ENCODE measurements around the gene TMEM214. TPM values are rescaled to one million over a fixed set of nuclear protein-coding genes. Genes with fewer than 3 reads are reported as not detected.

The TMEM214 gene
- total RNA-seq, 2 donors from 2014 or later = 68.2 to 84.4 TPM

DNA sequence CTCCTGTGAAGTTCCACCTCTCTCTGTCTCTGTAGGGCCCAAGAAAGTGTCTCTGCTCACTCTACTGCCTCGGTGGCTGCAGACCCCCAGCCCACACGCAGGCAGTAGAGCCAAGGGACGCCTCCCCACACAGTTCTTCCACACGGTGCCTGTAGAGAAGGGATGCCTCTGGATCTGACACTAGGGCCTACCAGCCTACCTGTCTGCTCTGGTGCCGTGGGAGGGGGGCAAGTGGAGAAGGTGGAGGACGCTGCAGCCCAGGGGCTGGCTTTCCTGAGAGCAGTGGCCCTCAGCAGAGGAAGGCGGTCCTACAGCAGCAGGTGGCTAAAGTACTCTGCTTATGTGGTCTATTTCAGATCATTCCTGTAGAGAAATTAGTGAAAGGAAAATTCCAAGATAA is 9.0 kb upstream of the TMEM214 start:
- Histone ChIP-seq H3K4me1 (ENCODE audit: control insufficient read depth in 1 of 2, low read depth in 2 of 2) (no peaks in the 10 kb centered on the region), H3K27me3 (replicated peaks; ENCODE audit: insufficient read depth) (no peaks in the 10 kb centered on the region), H3K27ac (no peak overlapping the region), H3K4me3 (no peak overlapping the region), H3K9me3 (no peaks in the 10 kb centered on the region), H3K36me3 (peaks cover 19% of the 10 kb centered on the region)
- DNase-seq (ENCODE audit: low spot score) (no peak), ATAC-seq (ENCODE audit: insufficient number of reproducible peaks, low FRiP score, low read depth) (no peak)
- no peak for TF ChIP-seq CTCF (IDR thresholded peaks at IDR 0.05)

DNA sequence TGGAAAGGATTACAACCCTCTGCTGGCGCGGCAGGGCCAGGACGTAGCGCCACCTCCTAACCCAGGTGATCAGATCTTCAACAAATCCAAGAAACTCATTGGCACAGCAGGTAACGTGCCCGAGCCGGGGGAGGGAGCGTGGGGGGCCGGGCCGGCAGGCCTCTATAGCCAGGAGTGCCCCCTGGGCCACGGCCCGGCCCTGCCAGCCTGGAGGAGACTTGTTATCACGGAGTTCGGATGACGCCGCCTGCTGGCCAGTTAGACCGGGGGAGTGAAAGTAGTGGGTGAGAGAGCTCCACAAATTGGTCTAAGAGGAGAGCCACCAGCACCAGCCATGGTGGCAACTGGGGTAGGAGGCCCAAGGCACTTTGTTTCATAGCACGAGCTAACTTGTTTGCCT is 8.6 kb upstream of the TMEM214 start:
- DNase-seq (ENCODE audit: low spot score) (no peak), ATAC-seq (ENCODE audit: insufficient number of reproducible peaks, low FRiP score, low read depth) (no peak)
- Histone ChIP-seq H3K4me1 (ENCODE audit: control insufficient read depth in 1 of 2, low read depth in 2 of 2) (no peaks in the 10 kb centered on the region), H3K27ac (no peak overlapping the region), H3K4me3 (no peak overlapping the region), H3K9me3 (no peaks in the 10 kb centered on the region), H3K36me3 (peaks cover 19% of the 10 kb centered on the region), H3K27me3 (replicated peaks; ENCODE audit: insufficient read depth) (no peaks in the 10 kb centered on the region)
- TF ChIP-seq CTCF (IDR thresholded peaks at IDR 0.05) = no peak

GRCh38 chr2:27024812-27025211 is 8.0 kb upstream of the TMEM214 start:
- H3K9me3 ChIP-seq = no peaks in the 10 kb centered on the region
- H3K27ac ChIP-seq = no peak overlapping the region
- H3K4me3 ChIP-seq = no peak overlapping the region
- H3K4me1 ChIP-seq (ENCODE audit: control insufficient read depth in 1 of 2, low read depth in 2 of 2) = no peaks in the 10 kb centered on the region
- DNase-seq (ENCODE audit: low spot score) (no peak), ATAC-seq (ENCODE audit: insufficient number of reproducible peaks, low FRiP score, low read depth) (no peak)
- peaks cover 19% of the 10 kb centered on the region for H3K36me3 ChIP-seq
- no peaks in the 10 kb centered on the region for H3K27me3 ChIP-seq (replicated peaks; ENCODE audit: insufficient read depth)
- no peak for TF ChIP-seq CTCF (IDR thresholded peaks at IDR 0.05)

GRCh38 chr2:27025281-27025800 is 7.4 kb upstream of the TMEM214 start:
- Histone ChIP-seq H3K27me3 (replicated peaks; ENCODE audit: insufficient read depth) (no peaks in the 10 kb centered on the region), H3K4me3 (no peak overlapping the region), H3K27ac (no peak overlapping the region), H3K4me1 (ENCODE audit: control insufficient read depth in 1 of 2, low read depth in 2 of 2) (no peaks in the 10 kb centered on the region), H3K9me3 (no peaks in the 10 kb centered on the region), H3K36me3 (peaks cover 19% of the 10 kb centered on the region)
- DNase-seq (ENCODE audit: low spot score) (no peak), ATAC-seq (ENCODE audit: insufficient number of reproducible peaks, low FRiP score, low read depth) (no peak)
- TF ChIP-seq CTCF (IDR thresholded peaks at IDR 0.05) = no peak

DNA sequence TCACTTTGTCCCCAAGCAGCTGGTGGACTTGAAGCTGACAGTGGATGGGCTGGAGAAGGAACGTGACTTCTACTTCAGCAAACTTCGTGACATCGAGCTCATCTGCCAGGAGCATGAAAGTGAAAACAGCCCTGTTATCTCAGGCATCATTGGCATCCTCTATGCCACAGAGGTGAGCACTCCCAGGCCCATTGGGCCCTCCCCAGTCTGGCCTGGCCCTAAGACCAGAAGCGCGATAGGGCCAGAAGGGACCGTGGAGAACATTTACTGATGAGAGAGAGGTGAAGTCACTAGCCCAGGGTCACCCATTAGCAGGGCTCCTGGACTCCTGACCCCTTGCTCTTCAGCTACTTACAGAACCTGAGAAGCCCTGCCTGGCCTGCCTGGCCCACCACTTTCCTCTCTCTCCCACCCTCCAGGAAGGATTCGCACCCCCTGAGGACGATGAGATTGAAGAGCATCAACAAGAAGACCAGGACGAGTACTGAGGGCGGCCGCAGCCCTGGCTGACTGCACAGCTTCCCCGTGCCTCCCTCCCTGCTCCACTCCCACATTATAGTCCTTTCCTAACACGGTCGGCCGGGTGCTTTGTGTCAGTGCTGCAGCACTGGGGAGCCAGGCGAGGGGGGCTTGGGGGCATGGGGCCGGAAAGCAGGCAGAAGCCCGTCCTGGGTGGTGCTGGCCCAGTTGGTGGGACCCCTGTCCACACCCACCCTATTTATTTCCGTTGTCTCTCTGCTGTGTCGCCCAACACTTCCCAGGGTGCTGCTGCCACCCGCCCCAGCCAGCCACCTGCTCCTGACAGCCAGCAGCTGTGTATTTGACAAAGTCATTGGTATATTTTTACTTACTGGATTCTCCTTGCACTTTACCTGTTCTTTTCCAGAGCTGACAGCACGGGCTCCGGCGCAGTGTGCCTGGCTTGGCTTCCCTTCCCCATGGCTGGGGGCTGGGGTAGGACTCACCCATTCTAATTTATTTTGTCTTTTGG is 6.6 kb upstream of the TMEM214 start:
- no peaks in the 10 kb centered on the region for H3K4me1 ChIP-seq (ENCODE audit: control insufficient read depth in 1 of 2, low read depth in 2 of 2)
- DNase-seq (ENCODE audit: low spot score) = no peak
- no peaks in the 10 kb centered on the region for H3K9me3 ChIP-seq
- H3K4me3 ChIP-seq = no peak overlapping the region
- H3K27me3 ChIP-seq (replicated peaks; ENCODE audit: insufficient read depth) = no peaks in the 10 kb centered on the region
- no peak overlapping the region for H3K27ac ChIP-seq
- no peak for TF ChIP-seq CTCF (IDR thresholded peaks at IDR 0.05)
- ATAC-seq (ENCODE audit: insufficient number of reproducible peaks, low FRiP score, low read depth) = no peak
- H3K36me3 ChIP-seq = peaks cover 19% of the 10 kb centered on the region

Data from thoracic aorta (tissue), 2 donors.